MM.1S (cell line): ENCODE data around the gene FAT4.

ENCODE experiments used
- DNase-seq: peaks from one replicate; pipeline ENCODE4 v3.0.0-alpha.2; 2015
- H2AFZ ChIP-seq: fragments of 300-600 bp; sonication (generic); 2 replicates; pipeline ENCODE4 v1.6.0; 2016; ENCODE audit warnings: antibody characterized with exemption, low read length
- H3F3A ChIP-seq: fragments of 300-600 bp; sonication (generic); 2 replicates; pipeline ENCODE4 v1.6.1; 2016; ENCODE audit warnings: mild to moderate bottlenecking, antibody characterized with exemption, low read length, moderate library complexity, mixed read lengths; ENCODE audit not compliant: insufficient read depth
- H3K27ac ChIP-seq: fragments of 300-600 bp; sonication (generic); 2 replicates; pipeline ENCODE4 v1.5.1; 2016; ENCODE audit warnings: mild to moderate bottlenecking, low read length
- H3K27me3 ChIP-seq: fragments of 300-600 bp; sonication (generic); replicated peaks from 2 replicates; pipeline ENCODE4 v1.6.0; 2016; ENCODE audit warnings: low read length; ENCODE audit not compliant: insufficient read depth
- H3K36me3 ChIP-seq: fragments of 300-600 bp; sonication (generic); replicated peaks from 2 replicates; pipeline ENCODE4 v1.6.1; 2016; ENCODE audit warnings: mild to moderate bottlenecking, low read length, mixed read lengths; ENCODE audit not compliant: insufficient read depth
- H3K4me1 ChIP-seq: fragments of 300-600 bp; sonication (generic); 2 replicates; pipeline ENCODE4 v1.6.1; 2016; ENCODE audit warnings: low read length, mixed read lengths
- H3K4me2 ChIP-seq: fragments of 300-600 bp; sonication (generic); 2 replicates; pipeline ENCODE4 v1.6.0; 2016; ENCODE audit warnings: low read depth, low read length
- H3K4me3 ChIP-seq: fragments of 300-600 bp; sonication (generic); 2 replicates; pipeline ENCODE4 v1.5.1; 2016; ENCODE audit warnings: low read length, mixed read lengths
- H3K79me2 ChIP-seq: fragments of 300-600 bp; sonication (generic); 2 replicates; pipeline ENCODE4 v1.6.1; 2016; ENCODE audit warnings: mixed run types, low read length, mixed read lengths
- H3K9ac ChIP-seq: fragments of 300-600 bp; sonication (generic); 2 replicates; pipeline ENCODE4 v1.6.1; 2016; ENCODE audit warnings: low read length, mixed read lengths
- H3K9me2 ChIP-seq: fragments of 300-600 bp; sonication (generic); replicated peaks from 2 replicates; pipeline ENCODE4 v1.6.1; 2016; ENCODE audit warnings: mild to moderate bottlenecking, low read length, mixed read lengths; ENCODE audit not compliant: insufficient read depth
- H3K9me3 ChIP-seq: fragments of 300-600 bp; sonication (generic); replicated peaks from 2 replicates; pipeline ENCODE4 v1.6.1; 2016; ENCODE audit warnings: mild to moderate bottlenecking, low read length, mixed read lengths; ENCODE audit not compliant: insufficient read depth
- H4K20me1 ChIP-seq: fragments of 300-600 bp; sonication (generic); 2 replicates; pipeline ENCODE4 v1.6.1; 2016; ENCODE audit warnings: mild to moderate bottlenecking, low read length, moderate library complexity, mixed read lengths; ENCODE audit not compliant: insufficient read depth
- CTCF ChIP-seq: fragments of 300-600 bp; sonication (generic); IDR thresholded peaks from 2 replicates; pipeline ENCODE4 v1.5.1; 2016; ENCODE audit warnings: antibody characterized with exemption, low read length, mixed read lengths
- EZH2 ChIP-seq: fragments of 300-600 bp; sonication (generic); optimal IDR thresholded peaks from 2 replicates; pipeline ENCODE3; 2017; ENCODE audit warnings: low read depth, mild to moderate bottlenecking, antibody characterized with exemption, low read length, mixed read lengths
- EZH2phosphoT487 ChIP-seq: fragments of 300-600 bp; sonication (generic); IDR thresholded peaks from 2 replicates; pipeline ENCODE4 v1.6.1; 2018; ENCODE audit warnings: antibody characterized with exemption, low read length

Gene FAT4

DNA sequence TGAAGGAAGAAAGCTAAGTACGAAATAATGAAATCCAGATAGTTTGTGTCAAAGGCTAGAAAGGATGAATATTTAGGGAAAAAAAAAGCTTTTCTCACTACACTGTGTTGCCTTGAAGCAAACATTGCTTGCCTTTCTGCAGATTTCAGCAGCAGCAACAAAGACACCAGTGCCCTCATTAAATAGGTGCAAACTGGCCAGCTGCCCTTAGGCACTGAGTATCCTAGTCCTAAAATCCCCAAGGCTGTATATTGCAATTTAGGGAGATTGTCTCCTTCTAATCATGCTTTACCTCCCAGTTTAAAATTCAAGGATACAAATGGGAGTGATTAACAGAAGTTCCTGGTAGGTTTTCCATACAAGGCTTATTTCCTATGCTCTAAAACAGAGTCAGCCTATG lies 8.6 kb upstream of the FAT4 start:
- no peak overlapping the region for H3K4me3 ChIP-seq
- H3K9me3 ChIP-seq, result no peaks in the 10 kb centered on the region
- H3K79me2 ChIP-seq, result no peaks in the 10 kb centered on the region
- no peak for DNase-seq
- no peaks in the 10 kb centered on the region for H3K27me3 ChIP-seq
- H3K36me3 ChIP-seq, result no peaks in the 10 kb centered on the region
- no peak for TF ChIP-seq CTCF
- no peak for TF ChIP-seq EZH2
- no peak for TF ChIP-seq EZH2phosphoT487
- H3K9ac ChIP-seq, result no peak overlapping the region
- H4K20me1 ChIP-seq, result no peaks in the 10 kb centered on the region
- H3K27ac ChIP-seq, result no peak overlapping the region
- H3K4me1 ChIP-seq, result no peaks in the 10 kb centered on the region
- H3K9me2 ChIP-seq, result no peaks in the 10 kb centered on the region
- no peaks in the 10 kb centered on the region for H3F3A ChIP-seq
- no peak overlapping the region for H2AFZ ChIP-seq
- no peak overlapping the region for H3K4me2 ChIP-seq

- TF ChIP-seq EZH2phosphoT487 (no peak), CTCF (no peak), EZH2 (no peak)
- H3K4me3 ChIP-seq, result no peak overlapping the region
- H3K27me3 ChIP-seq, result no peaks in the 10 kb centered on the region
Measured at GRCh38 chr4:125306533-125306932, 8.2 kb upstream of the FAT4 start.

GRCh38 chr4:125311503-125311902 lies 3.3 kb upstream of the FAT4 start:
- Histone ChIP-seq H3K4me1 (peaks cover 9% of the 10 kb centered on the region), H3F3A (peaks cover 9% of the 10 kb centered on the region; the same call in 1 of the 2 replicates), H3K9ac (no peak overlapping the region), H3K27ac (no peak overlapping the region), H3K9me3 (no peaks in the 10 kb centered on the region), H3K9me2 (no peaks in the 10 kb centered on the region), H2AFZ (no peak overlapping the region), H4K20me1 (no peaks in the 10 kb centered on the region), H3K27me3 (no peaks in the 10 kb centered on the region), H3K4me3 (no peak overlapping the region), H3K36me3 (no peaks in the 10 kb centered on the region), H3K79me2 (no peaks in the 10 kb centered on the region), H3K4me2 (no peak overlapping the region)
- no peak for TF ChIP-seq CTCF
- no peak for TF ChIP-seq EZH2phosphoT487
- TF ChIP-seq EZH2, result no peak
- no peak for DNase-seq

More at GRCh38 chr4:125306533-125306932, 8.2 kb upstream of the FAT4 start:
- no peaks in the 10 kb centered on the region for H3K79me2 ChIP-seq
- H3K4me2 ChIP-seq, result no peak overlapping the region
- no peaks in the 10 kb centered on the region for H3K36me3 ChIP-seq
- no peaks in the 10 kb centered on the region for H3F3A ChIP-seq
- no peaks in the 10 kb centered on the region for H4K20me1 ChIP-seq
- no peak overlapping the region for H3K27ac ChIP-seq
- H2AFZ ChIP-seq, result no peak overlapping the region
- no peaks in the 10 kb centered on the region for H3K9me2 ChIP-seq
- H3K4me1 ChIP-seq, result no peaks in the 10 kb centered on the region
- H3K9ac ChIP-seq, result no peak overlapping the region
- DNase-seq, result no peak
- no peaks in the 10 kb centered on the region for H3K9me3 ChIP-seq
